H1 (cell line): ENCODE results near the gene CHSY3. TPM values are rescaled to one million over a fixed set of nuclear protein-coding genes. Genes with fewer than 3 reads are reported as not detected.

Experiments
- CHD7 ChIP-seq: fragments of 300-600 bp; sonication (generic); IDR thresholded peaks from 2 replicates; pipeline ENCODE4 v1.7.1; 2012; ENCODE audit warnings: low read length, moderate library complexity, mild to moderate bottlenecking, inconsistent platforms; ENCODE audit not compliant: insufficient replicate concordance
- NRF1 ChIP-seq: IDR thresholded peaks from 2 replicates; pipeline ENCODE4 v1.6.1; 2011; ENCODE audit warnings: mild to moderate bottlenecking, low read depth, low read length, improper control_type of control experiment
- SIN3A ChIP-seq, 2 experiments: IDR thresholded peaks in 1 of 2; conservative IDR thresholded peaks in 1 of 2; 2 replicates each; pipeline ENCODE4 v1.6.1; 2011 to 2012; ENCODE audit warnings: low read length in 2 of 2, improper control_type of control experiment in 1 of 2, low read depth in 1 of 2, mild to moderate bottlenecking in 1 of 2
- SIX5 ChIP-seq: IDR thresholded peaks from 2 replicates; pipeline ENCODE4 v1.6.1; 2011; ENCODE audit warnings: mild to moderate bottlenecking, low read depth, low read length
- polyA plus RNA-seq, 7 experiments: library from polyadenylated mRNA; depleted of rRNA in 3 of 7; stranded (reverse) in 5 of 7; unstranded in 2 of 7; fragments of >200 nt in 5 of 7; fragments of 200-250 nt in 2 of 7; gene quantifications; 1 replicate in 5 of 7; 2 replicates in 1 of 7; 4 replicates in 1 of 7; pipeline versions ENCODE4 v1.2.1 to v1.2.3, GENCODE V29; 2011 to 2013; ENCODE audit warnings: missing spikeins in 2 of 7, mixed read lengths in 2 of 7
- total RNA-seq: library from RNA; stranded (reverse); fragmentation: NEBNext Ultra II Directional; extraction: Animal tissue kit (Norgen Biotek cat#: 25700); gene quantifications from 2 replicates; pipeline ENCODE4 v1.2.1, GENCODE V29; 2021

The CHSY3 gene
- total and polyA plus RNA-seq, 2 of the 8 experiments (the other 6 are each of a cell fraction or from before 2014, with no cell fraction given) = 0.24 to 1.8 TPM

GRCh38 chr5:130151239-130151638 lies 247.0 kb downstream of the CHSY3 start (continued):
- TF ChIP-seq CHD7 (no peak), SIN3A (conservative IDR thresholded peaks at IDR 0.05 in 1 of 2, IDR thresholded peaks at IDR 0.05 in 1 of 2; ENCODE audit: low read depth in 1 of 2, low read length in 2 of 2) (no peak), NRF1 (no peak), SIX5 (no peak)
- TF ChIP-seq, all 59 proteins: peak for 0
